Measurements from ENCODE around the gene DGKD.

- TF ChIP-seq CTCF (IDR thresholded peaks at IDR 0.05) (no peak), POLR2A (IDR thresholded peaks at IDR 0.05) (no peak)
These were observed 7.4 kb upstream of the DGKD start for GRCh38 chr2:233346930-233347329.
